ENCODE measurements around the gene NRBF2. TPM values are rescaled to one million over a fixed set of nuclear protein-coding genes. Genes with fewer than 3 reads are reported as not detected.

Gene NRBF2
- total RNA-seq, 1 donor from 2014 or later: 40.0 TPM

- H3K27me3 ChIP-seq (ENCODE audit: control insufficient read depth, insufficient read depth, low read length): no peaks in the 10 kb centered on the region
- no peak overlapping the region for H3K4me3 ChIP-seq (ENCODE audit: low read depth, low read length)
- no peaks in the 10 kb centered on the region for H3K36me3 ChIP-seq (ENCODE audit: control insufficient read depth, insufficient read depth, low read length)
- DNase-seq (ENCODE audit: low read depth) (no peak), FAIRE-seq (no peak)
- no peak for TF ChIP-seq CTCF (IDR thresholded peaks at IDR 0.05; ENCODE audit: insufficient read depth, low read length, severe bottlenecking)
Observed at GRCh38 chr10:63116452-63117072, 16.6 kb upstream of the NRBF2 start.

GRCh38 chr10:63119041-63119440 is 14.1 kb upstream of the NRBF2 start:
- FAIRE-seq: no peak
- no peak for TF ChIP-seq CTCF (IDR thresholded peaks at IDR 0.05; ENCODE audit: insufficient read depth, low read length, severe bottlenecking)
- Histone ChIP-seq H3K4me3 (ENCODE audit: low read depth, low read length) (no peak overlapping the region), H3K27me3 (ENCODE audit: control insufficient read depth, insufficient read depth, low read length) (no peaks in the 10 kb centered on the region), H3K36me3 (ENCODE audit: control insufficient read depth, insufficient read depth, low read length) (no peaks in the 10 kb centered on the region)
- no peak for DNase-seq (ENCODE audit: low read depth)

GRCh38 chr10:63120554-63120953 is 12.6 kb upstream of the NRBF2 start:
- no peak for FAIRE-seq
- Histone ChIP-seq H3K4me3 (ENCODE audit: low read depth, low read length) (no peak overlapping the region), H3K36me3 (ENCODE audit: control insufficient read depth, insufficient read depth, low read length) (no peaks in the 10 kb centered on the region), H3K27me3 (ENCODE audit: control insufficient read depth, insufficient read depth, low read length) (no peaks in the 10 kb centered on the region)
- no peak for DNase-seq (ENCODE audit: low read depth)
- TF ChIP-seq CTCF (IDR thresholded peaks at IDR 0.05; ENCODE audit: insufficient read depth, low read length, severe bottlenecking): no peak

GRCh38 chr10:63123727-63124362 is 9.3 kb upstream of the NRBF2 start:
- no peaks in the 10 kb centered on the region for H3K27me3 ChIP-seq (ENCODE audit: control insufficient read depth, insufficient read depth, low read length)
- no peak for DNase-seq (ENCODE audit: low read depth)
- no peak for FAIRE-seq
- H3K4me3 ChIP-seq (ENCODE audit: low read depth, low read length): no peak overlapping the region
- no peaks in the 10 kb centered on the region for H3K36me3 ChIP-seq (ENCODE audit: control insufficient read depth, insufficient read depth, low read length)
- no peak for TF ChIP-seq CTCF (IDR thresholded peaks at IDR 0.05; ENCODE audit: insufficient read depth, low read length, severe bottlenecking)

- no peak for FAIRE-seq
Observed at GRCh38 chr10:63125459-63125858, 7.7 kb upstream of the NRBF2 start.

More at GRCh38 chr10:63125459-63125858, 7.7 kb upstream of the NRBF2 start:
- Histone ChIP-seq H3K27me3 (ENCODE audit: control insufficient read depth, insufficient read depth, low read length) (no peaks in the 10 kb centered on the region), H3K4me3 (ENCODE audit: low read depth, low read length) (no peak overlapping the region), H3K36me3 (ENCODE audit: control insufficient read depth, insufficient read depth, low read length) (no peaks in the 10 kb centered on the region)
- TF ChIP-seq CTCF (IDR thresholded peaks at IDR 0.05; ENCODE audit: insufficient read depth, low read length, severe bottlenecking): no peak
- DNase-seq (ENCODE audit: low read depth): no peak

All from bronchial epithelial cell (primary cell).